H9 (cell line): ENCODE data around the gene SVEP1. TPM values are rescaled to one million over a fixed set of nuclear protein-coding genes. Genes with fewer than 3 reads are reported as not detected.

Source experiments
- DNase-seq: peaks from one replicate; pipeline ENCODE4 v3.0.0-alpha.2; 2017
- H2AFZ ChIP-seq: one replicate; pipeline ENCODE4 v1.6.1; 2013; ENCODE audit warnings: mild to moderate bottlenecking, low read length, control low read depth, moderate library complexity
- H2AK5ac ChIP-seq: 2 replicates; pipeline ENCODE4 v1.6.1; 2013; ENCODE audit warnings: low read length, control low read depth, mixed read lengths; ENCODE audit not compliant: insufficient read length
- H2BK120ac ChIP-seq: one replicate; pipeline ENCODE4 v1.6.1; 2013; ENCODE audit warnings: low read depth, mild to moderate bottlenecking, low read length, control low read depth, inconsistent platforms; ENCODE audit not compliant: poor library complexity, severe bottlenecking
- H2BK12ac ChIP-seq: 2 replicates; pipeline ENCODE4 v1.6.1; 2013; ENCODE audit warnings: low read length, control low read depth, mixed read lengths, low read depth; ENCODE audit not compliant: insufficient read length
- H2BK15ac ChIP-seq: 2 replicates; pipeline ENCODE4 v1.6.1; 2013; ENCODE audit warnings: low read depth, low read length, control low read depth
- H2BK20ac ChIP-seq: one replicate; pipeline ENCODE4 v1.6.1; 2013; ENCODE audit warnings: low read depth, mild to moderate bottlenecking, low read length, control low read depth, inconsistent platforms; ENCODE audit not compliant: poor library complexity, severe bottlenecking
- H2BK5ac ChIP-seq: 2 replicates; pipeline ENCODE4 v1.6.1; 2013; ENCODE audit warnings: low read length, control low read depth, mixed read lengths; ENCODE audit not compliant: insufficient read length
- H3K14ac ChIP-seq: 2 replicates; pipeline ENCODE4 v1.6.1; 2013; ENCODE audit warnings: low read length, control low read depth; ENCODE audit not compliant: insufficient read depth
- H3K18ac ChIP-seq: 2 replicates; pipeline ENCODE4 v1.6.1; 2013; ENCODE audit warnings: low read depth, mild to moderate bottlenecking, mixed read lengths, low read length, control low read depth; ENCODE audit not compliant: insufficient read length
- H3K23ac ChIP-seq: 2 replicates; pipeline ENCODE4 v1.6.1; 2013; ENCODE audit warnings: low read length, control low read depth, mixed read lengths, low read depth; ENCODE audit not compliant: insufficient read length
- H3K23me2 ChIP-seq: 2 replicates; pipeline ENCODE4 v1.6.1; 2013; ENCODE audit warnings: low read depth, mild to moderate bottlenecking, mixed read lengths, low read length, control low read depth; ENCODE audit not compliant: insufficient read length, poor library complexity, severe bottlenecking
- H3K27ac ChIP-seq: 2 replicates; pipeline ENCODE4 v1.5.1; 2013; ENCODE audit warnings: low read length, control low read depth, mixed read lengths, low read depth; ENCODE audit not compliant: insufficient read length
- H3K27me3 ChIP-seq: 2 replicates; pipeline ENCODE4 v1.6.1; 2013; ENCODE audit warnings: low read length, control low read depth, inconsistent platforms; ENCODE audit not compliant: insufficient read depth
- H3K4ac ChIP-seq: 2 replicates; pipeline ENCODE4 v1.6.1; 2013; ENCODE audit warnings: low read depth, mild to moderate bottlenecking, control low read depth, inconsistent platforms, low read length, moderate library complexity
- H3K4me1 ChIP-seq: 2 replicates; pipeline ENCODE4 v1.6.1; 2013; ENCODE audit warnings: low read length, control low read depth, inconsistent platforms; ENCODE audit not compliant: insufficient read depth
- H3K4me2 ChIP-seq: 2 replicates; pipeline ENCODE4 v1.6.1; 2013; ENCODE audit warnings: low read length, control low read depth, mixed read lengths; ENCODE audit not compliant: insufficient read length, insufficient read depth
- H3K56ac ChIP-seq: 2 replicates; pipeline ENCODE4 v1.6.1; 2013; ENCODE audit warnings: low read depth, mild to moderate bottlenecking, mixed read lengths, low read length, control low read depth; ENCODE audit not compliant: insufficient read length
- H3K79me1 ChIP-seq: 2 replicates; pipeline ENCODE4 v1.6.1; 2013; ENCODE audit warnings: low read depth, mild to moderate bottlenecking, moderate library complexity, low read length, control low read depth, inconsistent platforms; ENCODE audit not compliant: insufficient read depth, poor library complexity, severe bottlenecking
- H3K79me2 ChIP-seq: 2 replicates; pipeline ENCODE4 v1.6.1; 2013; ENCODE audit warnings: low read length, control low read depth, inconsistent platforms; ENCODE audit not compliant: insufficient read depth
- H3K9ac ChIP-seq: 2 replicates; pipeline ENCODE4 v1.6.1; 2013; ENCODE audit warnings: low read length, control low read depth, mixed read lengths; ENCODE audit not compliant: insufficient read length; ENCODE audit errors: extremely low read depth
- H3K9me3 ChIP-seq: one replicate; pipeline ENCODE4 v1.6.1; 2013; ENCODE audit warnings: low read depth, low read length, inconsistent platforms; ENCODE audit not compliant: control insufficient read depth
- H3T11ph ChIP-seq: one replicate; pipeline ENCODE4 v1.6.1; 2013; ENCODE audit warnings: mild to moderate bottlenecking, low read length, control low read depth, inconsistent platforms
- H4K20me1 ChIP-seq: one replicate; pipeline ENCODE4 v1.6.1; 2013; ENCODE audit not compliant: control insufficient read depth, insufficient read length, insufficient read depth
- H4K5ac ChIP-seq: 2 replicates; pipeline ENCODE4 v1.6.1; 2013; ENCODE audit warnings: low read depth, mild to moderate bottlenecking, mixed read lengths, low read length, control low read depth; ENCODE audit not compliant: insufficient read length
- H4K8ac ChIP-seq: replicated peaks from 2 replicates; pipeline ENCODE4 v1.6.1; 2013; ENCODE audit warnings: low read length, control low read depth, mixed read lengths, low read depth; ENCODE audit not compliant: insufficient read length
- H4K91ac ChIP-seq: 2 replicates; pipeline ENCODE4 v1.6.1; 2013; ENCODE audit warnings: low read depth, mild to moderate bottlenecking, moderate library complexity, mixed read lengths, low read length, control low read depth; ENCODE audit not compliant: insufficient read length
- H3K27ac Mint-ChIP-seq, 3 experiments: 2 replicates in 2 of 3; 3 replicates in 1 of 3; pipeline ENCODE4 v1.8.0; 2020 to 2021; ENCODE audit warnings: mixed read lengths in 3 of 3, mild to moderate bottlenecking in 1 of 3, moderate library complexity in 1 of 3
- H3K27me3 Mint-ChIP-seq: 2 replicates; pipeline ENCODE4 v1.8.0; 2021; ENCODE audit warnings: low read depth, mild to moderate bottlenecking, moderate library complexity, mixed read lengths
- H3K36me3 Mint-ChIP-seq, 3 experiments: 2 replicates in 2 of 3; 3 replicates in 1 of 3; pipeline ENCODE4 v1.8.0; 2020 to 2021; ENCODE audit warnings: low read depth in 3 of 3, mixed read lengths in 3 of 3; ENCODE audit not compliant: insufficient read depth in 1 of 3
- H3K4me1 Mint-ChIP-seq, 2 experiments: 2 replicates each; pipeline ENCODE4 v1.8.0; 2020; ENCODE audit warnings: mixed read lengths in 2 of 2
- H3K4me3 Mint-ChIP-seq, 2 experiments: 2 replicates in 1 of 2; 3 replicates in 1 of 2; pipeline ENCODE4 v1.8.0; 2020 to 2021; ENCODE audit warnings: mild to moderate bottlenecking in 2 of 2, mixed read lengths in 2 of 2, moderate library complexity in 1 of 2
- H3K9me3 Mint-ChIP-seq, 2 experiments: 2 replicates in 1 of 2; 3 replicates in 1 of 2; pipeline ENCODE4 v1.8.0; 2020; ENCODE audit warnings: mild to moderate bottlenecking in 2 of 2, mixed read lengths in 2 of 2, moderate library complexity in 1 of 2
- CTCF ChIP-seq: fragments of 200-600 bp; sonication (generic); conservative IDR thresholded peaks from 3 replicates; pipeline ENCODE4 v1.8.0; 2021; ENCODE audit warnings: antibody characterized with exemption, mild to moderate bottlenecking
- whole genome bisulfite sequencing: extraction: QIAGEN DNeasy Blood & Tissue Kit; methylation state at CpG from one replicate; pipeline ENCODE4 v1.1.7; 2013; ENCODE audit warnings: missing lambda C conversion rate, low lambda C conversion rate, mixed read lengths; ENCODE audit not compliant: insufficient read length; ENCODE audit errors: extremely low coverage; 5-methylcytosine and 5-hydroxymethylcytosine counted together
- total RNA-seq: library from RNA; stranded (reverse); gene quantifications from 2 replicates; pipeline ENCODE4 v1.2.1, GENCODE V29; 2021

SVEP1 gene
- total RNA-seq, 1 experiment from 2014 or later = 0.17 TPM

DNA sequence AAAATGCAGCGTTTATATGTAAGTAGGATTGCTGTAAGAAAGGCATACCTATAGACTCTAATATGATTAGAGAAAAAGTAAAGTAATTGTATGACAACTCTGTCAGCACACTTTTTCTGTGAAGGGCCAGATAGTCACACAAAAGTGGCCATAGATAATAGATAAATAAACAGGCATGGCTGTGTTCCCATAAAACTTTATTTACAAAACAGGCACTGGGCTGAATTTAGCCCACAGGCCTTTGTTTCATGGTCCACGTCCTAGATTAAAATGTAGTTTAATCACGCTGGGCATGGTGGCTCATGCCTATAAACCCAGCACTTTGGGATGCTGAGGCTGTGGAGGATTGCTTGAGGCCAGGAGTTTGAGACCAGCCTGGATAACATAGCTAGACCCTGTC, 233.2 kb downstream of the SVEP1 start:
- Histone ChIP-seq H4K20me1 (no peaks in the 10 kb centered on the region), H3K4me1 (no peaks in the 10 kb centered on the region), H3K79me2 (no peaks in the 10 kb centered on the region), H4K91ac (no peak overlapping the region), H3T11ph (no peak overlapping the region), H2AK5ac (no peak overlapping the region), H3K27ac (no peak overlapping the region), H3K18ac (no peak overlapping the region), H2BK15ac (no peak overlapping the region), H2AFZ (no peak overlapping the region), H3K14ac (no peak overlapping the region), H2BK20ac (no peak overlapping the region), H3K9ac (no peak overlapping the region), H3K23ac (no peak overlapping the region), H3K9me3 (no peaks in the 10 kb centered on the region), H3K56ac (no peak overlapping the region), H3K4ac (no peak overlapping the region), H3K23me2 (no peaks in the 10 kb centered on the region), H2BK120ac (no peak overlapping the region), H2BK5ac (no peak overlapping the region), H3K4me2 (no peak overlapping the region), H4K8ac (no peak overlapping the region), H4K5ac (no peak overlapping the region), H2BK12ac (no peak overlapping the region), H3K79me1 (no peaks in the 10 kb centered on the region), H3K27me3 (no peaks in the 10 kb centered on the region)
- H3K4me3 Mint-ChIP-seq = no peak overlapping the region
- H3K36me3 Mint-ChIP-seq = no peaks in the 10 kb centered on the region
- H3K27ac Mint-ChIP-seq = no peak overlapping the region
- H3K4me1 Mint-ChIP-seq = no peaks in the 10 kb centered on the region
- no peak for TF ChIP-seq CTCF
- H3K9me3 Mint-ChIP-seq = no peaks in the 10 kb centered on the region
- no peaks in the 10 kb centered on the region for H3K27me3 Mint-ChIP-seq
- no CpG with 5 or more reads among the region's 3 CpGs for WGBS
- DNase-seq = no peak
